HCT116 (cell line): ENCODE measurements around the gene METTL25B. TPM values are rescaled to one million over a fixed set of nuclear protein-coding genes. Genes with fewer than 3 reads are reported as not detected.
A peak's percentile ranks its signal among the peaks of the same experiment; 100 is the strongest.

Source experiments
- ATAC-seq: fragments of 200-7000 bp; cut with Tn5 transposase; 2 replicates; pipeline ENCODE4 v1.9.1; 2020; ENCODE audit warnings: mild to moderate bottlenecking, moderate library complexity
- BruUV-seq: library from RNA; stranded (reverse); fragments of 400-500 nt; replicated peaks from 2 replicates; lab custom pipeline; 2021; lab: Mats Ljungman, UMichigan
- CTCF ChIA-PET: fragments of 300-600 bp; sonication (Branson Sonifier 250); formaldehyde crosslinking; loops from one replicate; lab custom pipeline; 2021; ENCODE audit warnings: antibody characterized with exemption; lab: Charles Lee
- POLR2A ChIA-PET: fragments of 300-600, 350-600 bp; sonication (Branson Sonifier 250); formaldehyde crosslinking; loops from one replicate; lab custom pipeline; 2021; ENCODE audit warnings: antibody characterized with exemption; lab: Charles Lee
- RAD21 ChIA-PET, 2 experiments: fragments of 300-600 bp; sonication (Branson Sonifier 250); formaldehyde crosslinking; loops; one replicate each; lab custom pipeline; 2023; ENCODE audit warnings: low total read pairs in 2 of 2; ENCODE audit not compliant: uncharacterized antibody in 2 of 2, unreplicated experiment in 2 of 2, low non-redundant PET in 1 of 2; lab: Charles Lee
- DNase-seq: peaks from one replicate; pipeline ENCODE4 v3.0.0-alpha.2; 2010; ENCODE audit warnings: low read depth, low spot score
- H2AFZ ChIP-seq: fragments of 200-600 bp; shearing (Covaris generic), sonication (generic); 2 replicates; pipeline ENCODE4 v1.6.1; 2017; ENCODE audit warnings: low read depth, mixed run types, mixed read lengths, antibody characterized with exemption, low read length; ENCODE audit not compliant: poor library complexity, severe bottlenecking
- H3K27ac ChIP-seq: 2 replicates; pipeline ENCODE4 v1.5.1; 2012; ENCODE audit warnings: low read depth, low read length
- H3K27me3 ChIP-seq: fragments of 200-600 bp; sonication (generic); 2 replicates; pipeline ENCODE4 v1.6.1; 2016; ENCODE audit warnings: mixed run types, low read length, mixed read lengths; ENCODE audit not compliant: insufficient read depth
- H3K36me3 ChIP-seq, 2 experiments: fragments of 200-500 bp in 1 of 2; fragments of 200-600 bp in 1 of 2; sonication (Bioruptor generic) in 1 of 2; sonication (generic) in 1 of 2; 2 replicates each; pipeline versions ENCODE4 v1.5.1 to v1.6.1; 2014 to 2016; ENCODE audit warnings: low read length in 2 of 2, inconsistent platforms in 1 of 2, mixed read lengths in 1 of 2, mixed run types in 1 of 2; ENCODE audit not compliant: insufficient read depth in 2 of 2, control insufficient read depth in 1 of 2
- H3K4me1 ChIP-seq, 2 experiments: fragments of 200-600 bp in 1 of 2; sonication (generic) in 1 of 2; 2 replicates each; pipeline versions ENCODE4 v1.5.1 to v1.6.1; 2012 to 2017; ENCODE audit warnings: low read length in 2 of 2, inconsistent platforms in 1 of 2, mild to moderate bottlenecking in 1 of 2, mixed read lengths in 1 of 2, mixed run types in 1 of 2, moderate library complexity in 1 of 2; ENCODE audit not compliant: insufficient read depth in 2 of 2, control insufficient read depth in 1 of 2
- H3K4me2 ChIP-seq: fragments of 200-600 bp; sonication (generic); 2 replicates; pipeline ENCODE4 v1.6.1; 2017; ENCODE audit warnings: mixed run types, low read length, mixed read lengths
- H3K4me3 ChIP-seq, 2 experiments: fragments of 200-600 bp in 1 of 2; sonication (generic) in 1 of 2; replicated peaks in 1 of 2; 2 replicates each; pipeline ENCODE4 v1.5.1; 2011 to 2016; ENCODE audit warnings: low read length in 2 of 2, control low read depth in 1 of 2, low read depth in 1 of 2, mild to moderate bottlenecking in 1 of 2, mixed read lengths in 1 of 2, mixed run types in 1 of 2
- H3K79me2 ChIP-seq: fragments of 200-600 bp; sonication (generic); 2 replicates; pipeline ENCODE4 v1.6.1; 2017; ENCODE audit warnings: mild to moderate bottlenecking, mixed run types, low read length, moderate library complexity, mixed read lengths; ENCODE audit not compliant: insufficient read depth
- H3K9ac ChIP-seq: fragments of 200-600 bp; sonication (generic); 2 replicates; pipeline ENCODE4 v1.6.1; 2016; ENCODE audit warnings: low read length, mixed read lengths
- H3K9me2 ChIP-seq: fragments of 200-600 bp; sonication (generic), shearing (Covaris generic); 2 replicates; pipeline ENCODE4 v1.6.1; 2017; ENCODE audit warnings: mixed run types, mild to moderate bottlenecking, moderate library complexity; ENCODE audit not compliant: insufficient read depth
- H3K9me3 ChIP-seq, 2 experiments: fragments of 200-500 bp in 1 of 2; fragments of 200-600 bp in 1 of 2; sonication (Bioruptor generic) in 1 of 2; sonication (generic) in 1 of 2; 2 replicates each; pipeline ENCODE4 v1.6.1; 2014 to 2017; ENCODE audit warnings: low read length in 2 of 2, mixed read lengths in 2 of 2, inconsistent platforms in 1 of 2, low read depth in 1 of 2, mild to moderate bottlenecking in 1 of 2, mixed run types in 1 of 2, moderate library complexity in 1 of 2; ENCODE audit not compliant: control insufficient read depth in 1 of 2, insufficient read depth in 1 of 2
- H4K20me1 ChIP-seq: fragments of 200-600 bp; sonication (generic), shearing (Covaris generic); 2 replicates; pipeline ENCODE4 v1.6.1; 2017; ENCODE audit warnings: mixed run types, mild to moderate bottlenecking, moderate library complexity; ENCODE audit not compliant: insufficient read depth
- CEBPB ChIP-seq: IDR thresholded peaks from 2 replicates; pipeline ENCODE4 v1.6.1; 2012; ENCODE audit warnings: low read depth
- EGR1 ChIP-seq: IDR thresholded peaks from 2 replicates; pipeline ENCODE4 v1.6.1; 2012; ENCODE audit warnings: low read depth
- ELF1 ChIP-seq: IDR thresholded peaks from 2 replicates; pipeline ENCODE4 v1.6.1; 2012; ENCODE audit warnings: low read depth, borderline replicate concordance
- EZH2 ChIP-seq: fragments of 200-600 bp; sonication (generic); IDR thresholded peaks from 2 replicates; pipeline ENCODE4 v1.6.1; 2017; ENCODE audit warnings: antibody characterized with exemption, mixed run types
- EZH2phosphoT487 ChIP-seq: fragments of 200-600 bp; IDR thresholded peaks from 2 replicates; pipeline ENCODE4 v1.6.1; 2018; ENCODE audit warnings: antibody characterized with exemption, borderline replicate concordance
- FOSL1 ChIP-seq: IDR thresholded peaks from 2 replicates; pipeline ENCODE4 v1.6.1; 2012; ENCODE audit warnings: low read depth
- RAD21 ChIP-seq: IDR thresholded peaks from 2 replicates; pipeline ENCODE4 v1.6.1; 2012; ENCODE audit warnings: low read depth, mild to moderate bottlenecking
- SIN3A ChIP-seq: IDR thresholded peaks from 2 replicates; pipeline ENCODE4 v1.6.1; 2012; ENCODE audit warnings: low read depth
- SRF ChIP-seq: IDR thresholded peaks from 2 replicates; pipeline ENCODE4 v1.6.1; 2012; ENCODE audit warnings: low read depth
- TCF7L2 ChIP-seq: IDR thresholded peaks from 2 replicates; pipeline ENCODE4 v1.7.0; 2011; ENCODE audit warnings: borderline replicate concordance, inconsistent platforms; ENCODE audit not compliant: insufficient read depth, insufficient read length; ENCODE audit errors: extremely low read depth
- YY1 ChIP-seq: IDR thresholded peaks from 2 replicates; pipeline ENCODE4 v1.6.1; 2011; ENCODE audit warnings: low read length, low read depth, moderate library complexity, mild to moderate bottlenecking; ENCODE audit not compliant: insufficient replicate concordance; ENCODE audit errors: extremely low read depth
- ZBTB33 ChIP-seq: IDR thresholded peaks from 2 replicates; pipeline ENCODE4 v1.6.1; 2011; ENCODE audit warnings: mild to moderate bottlenecking, low read length, moderate library complexity; ENCODE audit not compliant: insufficient replicate concordance; ENCODE audit errors: extremely low read depth
- intact Hi-C: fragments of 100-400 bp; cut with micrococcal nuclease; formaldehyde crosslinking; loops from 2 replicates; pipeline ENCODE4 v1.10.0; 2022
- total RNA-seq: library from RNA; stranded (reverse); gene quantifications from one replicate; pipeline ENCODE4 v1.2.1, GENCODE V29; 2021; ENCODE audit not compliant: unreplicated experiment
- TF ChIP-seq, protein P1 (sequence below), 3 experiments: fragments of 200-600 bp in 1 of 3; sonication (generic) in 1 of 3; IDR thresholded peaks in 2 of 3; conservative IDR thresholded peaks in 1 of 3; 2 replicates each; pipeline ENCODE4 v1.5.1; 2012 to 2017; ENCODE audit warnings: low read depth in 2 of 3, low read length in 2 of 3, antibody characterized with exemption in 1 of 3, borderline replicate concordance in 1 of 3, control low read depth in 1 of 3, mild to moderate bottlenecking in 1 of 3, mixed read lengths in 1 of 3, mixed run types in 1 of 3, moderate library complexity in 1 of 3; ENCODE audit not compliant: insufficient read depth in 1 of 3
- TF ChIP-seq, protein P2 (sequence below): IDR thresholded peaks from 2 replicates; pipeline ENCODE4 v1.6.1; 2012

METTL25B gene
- total RNA-seq, 1 experiment from 2014 or later = 36.5 TPM

DNA sequence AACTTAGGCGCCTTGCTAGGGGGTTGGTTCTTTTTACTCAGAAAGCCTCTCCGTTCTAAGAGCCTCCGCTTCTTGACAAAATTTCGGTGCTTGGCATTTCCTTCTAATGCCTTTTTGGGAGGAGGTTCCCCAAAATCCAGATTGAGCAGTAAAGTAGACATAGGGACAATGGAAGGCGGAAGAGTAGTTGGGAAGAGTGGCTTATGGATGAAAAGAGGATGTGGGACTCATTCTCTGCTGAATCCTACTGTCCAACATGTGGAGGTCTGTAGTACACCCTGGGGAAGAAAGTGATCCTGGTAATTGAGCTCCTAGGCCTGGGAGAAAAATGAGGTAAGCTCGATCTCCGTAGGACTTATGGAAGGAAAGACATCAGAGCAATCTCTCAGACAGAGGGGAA, 777 bp upstream of the METTL25B start (continued):
- TF ChIP-seq, protein P1, sequence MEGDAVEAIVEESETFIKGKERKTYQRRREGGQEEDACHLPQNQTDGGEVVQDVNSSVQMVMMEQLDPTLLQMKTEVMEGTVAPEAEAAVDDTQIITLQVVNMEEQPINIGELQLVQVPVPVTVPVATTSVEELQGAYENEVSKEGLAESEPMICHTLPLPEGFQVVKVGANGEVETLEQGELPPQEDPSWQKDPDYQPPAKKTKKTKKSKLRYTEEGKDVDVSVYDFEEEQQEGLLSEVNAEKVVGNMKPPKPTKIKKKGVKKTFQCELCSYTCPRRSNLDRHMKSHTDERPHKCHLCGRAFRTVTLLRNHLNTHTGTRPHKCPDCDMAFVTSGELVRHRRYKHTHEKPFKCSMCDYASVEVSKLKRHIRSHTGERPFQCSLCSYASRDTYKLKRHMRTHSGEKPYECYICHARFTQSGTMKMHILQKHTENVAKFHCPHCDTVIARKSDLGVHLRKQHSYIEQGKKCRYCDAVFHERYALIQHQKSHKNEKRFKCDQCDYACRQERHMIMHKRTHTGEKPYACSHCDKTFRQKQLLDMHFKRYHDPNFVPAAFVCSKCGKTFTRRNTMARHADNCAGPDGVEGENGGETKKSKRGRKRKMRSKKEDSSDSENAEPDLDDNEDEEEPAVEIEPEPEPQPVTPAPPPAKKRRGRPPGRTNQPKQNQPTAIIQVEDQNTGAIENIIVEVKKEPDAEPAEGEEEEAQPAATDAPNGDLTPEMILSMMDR (IDR thresholded peaks at IDR 0.05 in 2 of 3, conservative IDR thresholded peaks at IDR 0.05 in 1 of 3; ENCODE audit: borderline replicate concordance in 1 of 3, insufficient read depth in 1 of 3, low read depth in 2 of 3, low read length in 2 of 3) = no peak

GRCh38 chr1:156728599-156729462, 562 bp downstream of the METTL25B start, which contains the start of gene ISG20L2:
Gene ISG20L2 (minus strand): TSS chr1:156728766. CDS start chr1:156727652, 1,114 bp downstream.
- Histone ChIP-seq H3K9me3 (no peaks in the 10 kb centered on the region), H3K4me3 (peak within 1 kb of the TSS; percentile 92 to 93), H3K9me2 (no peaks in the 10 kb centered on the region), H2AFZ (no peak within 1 kb of the TSS), H3K9ac (peak within 1 kb of the TSS; percentile 93), H3K4me1 (peaks cover 24 to 34% of the 10 kb centered on the region in 2 experiments), H3K4me2 (peak within 1 kb of the TSS; percentile 97), H3K27me3 (no peaks in the 10 kb centered on the region), H4K20me1 (peaks cover 15% of the 10 kb centered on the region; the same call in 1 of the 2 replicates), H3K27ac (peak within 1 kb of the TSS; percentile 81), H3K36me3 (peaks cover 8 to 19% of the 10 kb centered on the region in 2 experiments), H3K79me2 (peaks cover 57% of the 10 kb centered on the region)
- ATAC-seq = peak; percentile 85
- ChIA-PET POLR2A (interaction anchor here (0.7 to 4.9 kb wide), 14 partner anchors 10 to 259 kb away, joined by 3 to 69 read pairs (median 8); partner anchors contain the start of genes CRABP2, HDGF, MRPL24 and NTRK1), RAD21 (interaction anchor here (0.7 to 1.5 kb wide), 8 partner anchors 12 to 161 kb away, joined by 3 to 6 read pairs (median 4); partner anchors contain the start of genes HDGF (in 1 of the 2), MRPL24 (in 1 of the 2) and PRCC (in 1 of the 2)), CTCF (interaction anchor here (0.6 to 10.8 kb wide), 12 partner anchors 12 to 199 kb away, joined by 3 to 508 read pairs (median 8); partner anchors contain the start of genes CRABP2, INSRR, NTRK1 and PRCC)
- intact Hi-C loops = loop anchor here (1.0 kb wide), 2 partner anchors 12 to 38 kb away; partner anchors contain the start of genes MRPL24 and PRCC
- peak; percentile 97 for DNase-seq
- BruUV-seq = TSS peak; percentile 77
- TF ChIP-seq TCF7L2 (peak; percentile 65), YY1 (peak; percentile 21), EZH2 (no peak), EGR1 (no peak), CEBPB (no peak), SRF (no peak), RAD21 (no peak), EZH2phosphoT487 (no peak), ZBTB33 (no peak), FOSL1 (no peak), SIN3A (no peak), ELF1 (no peak)
- TF ChIP-seq, protein P2, sequence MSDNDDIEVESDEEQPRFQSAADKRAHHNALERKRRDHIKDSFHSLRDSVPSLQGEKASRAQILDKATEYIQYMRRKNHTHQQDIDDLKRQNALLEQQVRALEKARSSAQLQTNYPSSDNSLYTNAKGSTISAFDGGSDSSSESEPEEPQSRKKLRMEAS = no peak
- TF ChIP-seq, protein P1 (IDR thresholded peaks at IDR 0.05 in 2 of 3, conservative IDR thresholded peaks at IDR 0.05 in 1 of 3; ENCODE audit: borderline replicate concordance in 1 of 3, insufficient read depth in 1 of 3, low read depth in 2 of 3, low read length in 2 of 3) = no peak
